T47D (cell line): ENCODE data around the gene VSX2.
A peak's percentile ranks its signal among the peaks of the same experiment; 100 is the strongest.

Experiments
- DNase-seq, 2 experiments: peaks; one replicate each; pipeline versions ENCODE4 v3.0.0 to v3.0.0-alpha.2; 2011 to 2012; ENCODE audit warnings: low read depth in 1 of 2, low spot score in 1 of 2
- JUND ChIP-seq: IDR thresholded peaks from 2 replicates; pipeline ENCODE4 v1.6.1; 2012; ENCODE audit warnings: low read depth
- in situ Hi-C: cut with HindIII; loops from 2 replicates; pipeline ENCODE4 v1.10.0; 2016; ENCODE audit warnings: low sequenced_read_pairs, low pct_unique_long_range_greater_than_20kb

The VSX2 gene

DNA sequence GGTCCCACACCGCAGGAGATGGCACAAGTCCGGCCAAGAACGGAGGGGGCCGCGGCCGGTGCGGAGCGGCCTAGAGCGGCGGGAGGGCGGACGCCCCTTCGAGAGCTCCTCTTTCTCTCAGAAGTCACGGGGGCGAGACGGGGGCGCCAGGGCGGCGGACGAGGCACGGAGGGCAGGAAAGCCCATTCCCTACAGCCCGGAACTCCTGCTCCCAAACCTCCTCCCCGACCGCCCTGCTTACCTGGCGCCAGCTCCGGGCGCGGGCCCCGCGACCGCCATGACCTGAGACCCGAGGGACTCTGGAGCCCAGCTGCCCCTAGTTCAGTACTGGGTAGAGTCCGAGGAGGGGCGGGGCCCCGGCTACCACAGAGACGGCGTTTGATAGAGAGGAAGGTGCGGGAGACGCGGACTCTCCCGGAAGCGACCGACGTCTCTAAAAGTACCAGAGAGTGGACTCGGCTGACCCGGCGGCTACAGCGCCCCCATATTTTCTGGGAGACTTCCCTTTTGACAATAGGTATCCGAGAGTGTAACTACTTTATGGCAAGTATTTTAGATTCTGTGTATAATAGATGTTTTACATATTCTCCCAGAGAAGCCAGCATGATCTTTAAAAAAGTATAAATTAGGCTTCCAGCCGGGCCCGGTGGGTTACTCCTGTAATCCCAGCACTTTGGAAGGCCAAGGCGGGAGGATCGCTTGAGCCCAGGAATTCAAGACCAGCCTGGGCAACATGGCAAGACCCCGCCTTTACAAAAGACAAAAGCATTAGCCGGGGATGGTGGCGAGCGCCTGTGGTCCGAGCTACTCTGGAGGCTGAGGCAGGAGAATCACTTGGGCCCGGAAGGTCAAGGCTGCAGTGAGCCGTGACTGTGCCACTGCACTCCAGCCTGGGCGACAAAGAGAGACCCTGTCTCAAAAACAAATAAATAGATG is 63.7 kb downstream of the VSX2 start, which contains the start of gene ABCD4:
TSS of gene ABCD4 (minus strand) at position 301 of the 936 bp plus-strand sequence. CDS start at position 279, 22 bp downstream.
- in situ Hi-C loops: no loop called here
- no peak for TF ChIP-seq JUND
- DNase-seq: peak; percentile 77 to 97

DNA sequence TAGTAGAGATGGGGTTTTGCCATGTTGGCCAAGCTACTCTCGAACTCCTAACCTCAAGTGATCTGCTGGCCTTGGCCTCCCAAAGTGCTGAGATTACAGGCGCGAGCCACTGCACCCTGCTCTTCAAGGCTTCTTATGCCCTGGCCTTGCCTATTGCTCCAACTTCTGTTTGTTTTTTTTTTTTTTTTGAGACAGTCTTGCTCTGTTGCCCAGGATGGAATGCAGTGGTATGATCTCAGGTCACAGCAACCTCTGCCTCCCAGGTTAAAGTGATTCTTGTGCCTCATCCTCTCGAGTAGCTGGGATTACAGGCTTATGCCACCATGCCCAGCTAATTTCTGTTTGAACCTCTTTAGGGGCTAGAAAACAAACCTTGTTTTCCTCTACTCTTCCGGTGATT is 69.4 kb downstream of the VSX2 start:
- DNase-seq: peak in 1 of 2 experiments; percentile 82
- in situ Hi-C loops: no loop called here
- TF ChIP-seq JUND: no peak

DNA sequence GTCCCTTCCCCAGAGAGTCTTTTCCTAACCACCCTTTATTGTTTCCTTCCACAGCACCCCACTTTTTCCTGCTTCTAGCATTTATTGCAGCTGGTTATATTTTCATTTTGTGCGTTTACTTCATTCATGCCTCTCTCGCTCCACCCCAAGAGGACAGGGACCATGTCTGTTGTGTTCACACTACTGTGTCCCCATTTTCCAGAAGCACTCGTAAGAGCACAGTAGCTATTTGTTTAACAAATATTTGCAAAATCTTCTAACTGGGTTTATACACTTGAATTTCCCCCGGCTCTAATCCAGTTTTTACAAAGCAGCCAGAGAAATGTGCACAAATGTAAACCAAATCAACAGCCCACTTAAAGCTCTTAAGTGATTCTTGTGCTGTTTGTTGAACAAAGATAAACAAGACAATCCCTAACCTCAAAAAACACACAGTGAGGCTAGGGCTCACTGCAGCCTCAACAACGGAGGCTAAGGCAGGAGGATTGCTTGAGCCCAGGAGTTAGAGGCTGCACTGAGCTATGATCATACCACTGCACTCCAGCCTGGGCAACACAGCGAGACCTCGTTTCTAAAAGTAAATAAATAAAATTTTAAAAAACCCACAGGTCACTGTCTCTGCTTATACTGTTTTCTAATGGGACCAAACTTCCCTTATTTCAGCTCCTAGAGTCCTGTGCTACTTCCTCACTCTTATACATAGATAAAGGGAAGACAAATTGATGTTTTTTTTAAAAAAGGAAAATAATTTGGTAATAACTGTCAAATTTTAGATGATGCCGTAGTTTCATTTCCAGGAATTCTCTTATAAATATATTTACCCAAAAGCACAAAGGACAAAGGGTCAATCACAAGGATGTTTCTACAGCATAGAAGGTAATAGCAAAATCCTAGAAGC is 70.1 kb downstream of the VSX2 start:
- in situ Hi-C loops: no loop called here
- DNase-seq: peak in 1 of 2 experiments; percentile 54
- no peak for TF ChIP-seq JUND

DNA sequence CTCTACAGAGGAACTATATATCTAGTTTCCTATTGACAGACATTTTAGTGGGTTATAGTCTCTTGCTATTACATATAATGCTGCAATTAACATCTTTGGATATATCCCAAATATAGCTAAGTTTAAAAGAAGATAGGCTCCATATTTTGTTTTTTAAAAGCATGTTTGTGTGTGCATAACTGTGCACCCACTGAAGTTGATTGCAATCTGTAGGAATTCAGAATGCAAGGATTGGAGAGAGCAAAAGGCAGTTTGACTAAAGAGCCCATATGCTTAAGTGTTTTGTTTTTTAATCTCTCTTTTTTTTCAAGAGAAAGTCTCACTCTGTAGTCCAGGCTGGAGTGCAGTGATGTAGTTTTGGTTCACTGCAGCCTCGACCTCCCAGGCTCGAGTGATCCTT is 72.9 kb downstream of the VSX2 start:
- TF ChIP-seq JUND: no peak
- no peak for DNase-seq
- in situ Hi-C loops: no loop called here
